Activated CD4-positive, alpha-beta T cell treated with anti-CD3 and anti-CD28 coated beads, Interleukin-2, amount 50 U/mL, for 24 hours (primary cell): Measurements from ENCODE around the gene NOX4.
"Not testable (repeated sequence)": the region's sequence is repeated elsewhere in the genome, so short reads cannot be mapped to it uniquely, and the experiment has no call there.

Source experiments
- DNase-seq, 2 donors: peaks; one replicate each; pipeline ENCODE4 v3.0.0-alpha.2; 2020; ENCODE audit warnings: low read depth in 1 of 2, low spot score in 1 of 2

The NOX4 gene

GRCh38 chr11:89463266-89463780 is 27.9 kb downstream of the NOX4 start:
- DNase-seq: no peak

- DNase-seq: no peak
Measured at GRCh38 chr11:89458716-89459115, 32.5 kb downstream of the NOX4 start.

DNA sequence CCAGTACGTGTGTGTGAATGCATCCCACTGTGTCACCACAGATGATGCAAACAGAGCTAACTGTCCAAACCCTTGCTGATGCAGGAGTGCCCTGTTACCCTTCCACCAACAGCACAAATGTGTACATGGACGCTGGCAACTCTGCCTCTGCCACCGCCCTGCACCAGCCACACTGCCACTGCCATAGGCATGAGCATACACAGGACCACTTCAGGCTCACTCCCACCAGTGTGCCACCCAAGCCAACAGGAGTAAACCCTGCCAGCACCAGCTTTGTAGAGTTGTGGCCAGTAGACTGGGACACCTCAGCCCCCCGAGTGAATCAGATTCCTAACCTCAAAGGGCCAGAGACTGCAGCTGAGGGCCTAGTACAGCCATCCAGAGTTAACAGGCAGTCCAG is 34.0 kb downstream of the NOX4 start:
- DNase-seq: no peak

GRCh38 chr11:89456681-89457080 is 34.5 kb downstream of the NOX4 start:
- no peak for DNase-seq

DNA sequence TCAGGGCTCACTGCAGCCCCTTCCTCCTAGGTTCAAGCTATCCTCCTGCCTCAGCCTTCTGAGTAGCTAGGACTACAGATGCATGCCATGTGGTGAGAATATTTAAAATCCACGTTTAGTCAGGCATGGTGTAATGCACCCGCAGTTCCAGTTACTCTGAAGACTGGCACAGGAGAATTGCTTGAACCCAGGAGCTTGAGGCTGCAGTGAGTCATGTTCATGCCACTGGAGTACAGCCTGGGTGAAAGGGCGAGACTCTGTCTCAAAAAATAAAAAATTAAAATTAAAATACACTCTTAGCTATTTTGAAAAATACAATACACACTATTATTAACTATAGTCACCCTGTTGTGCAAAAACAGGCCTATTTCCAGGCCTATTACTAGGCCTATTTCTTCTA is 38.4 kb downstream of the NOX4 start:
- DNase-seq: no peak

- DNase-seq: no peak
Measured at GRCh38 chr11:89447845-89448244, 43.3 kb downstream of the NOX4 start.

DNA sequence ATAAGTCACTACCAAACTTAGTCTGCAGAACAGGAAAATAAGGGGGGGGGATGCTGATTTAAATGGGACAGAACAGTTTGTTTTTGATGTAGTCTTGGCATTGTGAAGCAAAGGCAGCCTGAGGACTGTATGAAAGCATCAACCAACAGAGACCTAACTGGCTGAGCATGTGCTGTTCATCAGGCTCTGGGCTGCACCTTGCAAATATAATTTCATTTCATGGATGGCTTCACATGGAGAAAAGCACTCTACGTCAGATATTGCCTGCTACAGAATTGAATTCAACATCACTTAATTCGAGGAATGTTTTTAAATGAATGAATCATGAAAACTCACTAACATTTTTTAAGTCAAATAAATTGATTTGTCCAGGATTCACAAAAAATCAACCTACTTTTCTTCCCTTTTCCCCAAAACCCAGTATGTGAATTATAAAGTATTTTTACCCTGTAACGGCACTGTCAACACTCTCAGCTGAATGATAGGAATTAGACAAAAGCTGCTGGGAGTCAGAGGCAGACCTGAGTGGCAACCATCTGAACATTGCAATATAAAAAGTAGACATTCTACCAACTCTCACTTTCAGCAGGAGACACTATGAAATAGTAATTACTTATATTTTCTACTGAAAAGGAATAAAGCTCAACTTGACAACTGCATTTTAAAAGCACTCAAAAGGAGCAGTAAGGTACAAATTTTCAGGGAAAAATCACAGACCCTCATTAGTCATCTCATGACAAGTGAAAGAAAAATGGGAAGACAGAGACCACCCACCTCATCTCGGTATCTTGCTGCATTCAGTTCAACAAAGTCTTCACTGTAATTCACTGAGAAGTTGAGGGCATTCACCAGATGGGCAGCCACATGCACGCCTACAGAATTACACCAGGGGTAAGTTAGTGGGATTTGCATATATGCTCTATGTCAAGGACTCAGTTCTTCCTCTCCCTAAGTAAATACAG is 47.5 kb downstream of the NOX4 start:
- no peak for DNase-seq

- DNase-seq: no peak
Measured at GRCh38 chr11:89442801-89443200, 48.4 kb downstream of the NOX4 start.

DNA sequence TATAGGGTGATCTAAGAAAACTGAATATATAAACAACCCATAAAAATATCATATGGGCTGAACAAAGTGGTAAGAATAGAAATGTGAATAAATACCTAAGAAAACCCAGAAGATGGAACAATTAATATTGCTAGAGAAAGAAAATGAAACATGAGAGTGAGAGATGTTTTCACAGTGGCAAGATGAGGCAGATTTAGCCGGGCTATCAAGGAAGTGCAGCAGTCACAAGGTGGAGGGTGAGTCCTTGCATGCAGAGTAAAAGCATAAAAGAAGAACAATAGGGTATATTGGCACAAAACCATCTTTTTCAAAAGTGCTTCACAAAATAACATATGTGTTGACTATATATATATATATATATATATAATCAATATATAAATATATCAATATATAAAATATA is 49.6 kb downstream of the NOX4 start:
- no peak for DNase-seq

GRCh38 chr11:89437317-89437716 is 53.9 kb downstream of the NOX4 start:
- no peak for DNase-seq

GRCh38 chr11:89436071-89436470 is 55.1 kb downstream of the NOX4 start:
- no peak for DNase-seq

- no peak for DNase-seq
Measured at GRCh38 chr11:89433278-89433677, 57.9 kb downstream of the NOX4 start.

- DNase-seq: not testable (repeated sequence)
Measured at GRCh38 chr11:89432182-89432581, 59.0 kb downstream of the NOX4 start.

- not testable (repeated sequence) for DNase-seq
Measured at GRCh38 chr11:89426501-89426900, 64.7 kb downstream of the NOX4 start.

GRCh38 chr11:89421718-89422117 is 69.5 kb downstream of the NOX4 start:
- no peak for DNase-seq

- DNase-seq: no peak
Measured at GRCh38 chr11:89420981-89421380, 70.2 kb downstream of the NOX4 start.

GRCh38 chr11:89416961-89417360 is 74.2 kb downstream of the NOX4 start:
- DNase-seq: no peak

- DNase-seq: not testable (repeated sequence)
Measured at GRCh38 chr11:89411112-89411511, 80.1 kb downstream of the NOX4 start.

DNA sequence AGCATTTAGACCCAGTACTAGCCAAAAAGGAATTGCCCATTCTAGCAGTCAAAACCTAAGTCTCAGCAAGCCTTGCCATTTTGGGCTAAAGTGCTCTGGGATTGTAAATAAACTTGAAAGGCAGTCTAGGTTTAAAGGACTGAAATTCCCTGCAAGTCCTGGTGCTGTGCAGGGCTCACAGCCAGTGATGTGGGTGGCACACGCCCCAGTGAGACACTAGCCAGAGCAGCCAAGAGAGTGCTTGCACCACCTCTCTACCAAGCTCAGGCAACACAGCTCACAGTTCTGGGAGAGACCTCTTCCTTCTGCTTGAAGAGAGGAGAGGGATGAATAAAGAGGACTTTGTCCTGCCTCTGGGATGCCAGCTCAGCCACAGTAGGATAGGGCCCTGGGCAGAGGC is 80.5 kb downstream of the NOX4 start:
- not testable (repeated sequence) for DNase-seq

DNA sequence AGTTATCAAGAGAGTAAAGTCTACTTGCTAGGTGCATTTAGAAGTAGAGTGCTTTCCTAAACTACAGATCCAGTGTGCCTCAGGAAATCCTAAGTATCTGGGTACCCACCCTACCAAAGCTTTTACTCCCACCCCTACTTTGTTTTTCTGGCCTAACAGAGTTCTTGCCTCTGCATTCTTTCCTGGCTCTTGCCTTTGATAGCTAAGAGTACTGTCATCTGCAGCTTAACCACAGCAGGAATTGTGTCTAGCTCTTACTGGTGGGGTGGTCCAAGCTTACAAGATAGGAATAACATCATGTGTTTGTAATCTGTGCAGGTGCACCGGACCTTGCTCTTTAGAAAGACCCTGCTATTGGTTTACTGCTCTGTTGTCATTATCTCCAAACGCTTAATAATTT is 82.7 kb downstream of the NOX4 start:
- DNase-seq: not testable (repeated sequence)

DNA sequence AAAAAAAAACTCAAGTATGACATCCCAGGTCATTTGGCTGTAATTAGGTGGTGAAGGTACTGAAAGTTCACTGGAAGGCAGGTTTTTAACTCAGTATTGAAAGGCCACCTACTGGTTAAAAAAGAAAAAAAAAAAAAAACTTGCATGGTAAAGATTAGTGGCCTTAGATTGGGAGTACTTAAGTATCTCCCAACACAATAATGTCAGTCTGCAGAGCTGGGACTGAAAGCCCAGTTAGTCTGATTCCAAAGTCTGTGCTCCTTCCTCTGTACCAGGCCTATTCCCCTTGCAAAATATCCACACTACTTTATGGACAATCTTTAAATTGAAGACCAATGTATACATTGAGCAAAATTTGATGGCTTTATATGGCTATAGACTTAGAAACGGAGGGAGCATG is 85.5 kb downstream of the NOX4 start:
- DNase-seq: no peak

DNA sequence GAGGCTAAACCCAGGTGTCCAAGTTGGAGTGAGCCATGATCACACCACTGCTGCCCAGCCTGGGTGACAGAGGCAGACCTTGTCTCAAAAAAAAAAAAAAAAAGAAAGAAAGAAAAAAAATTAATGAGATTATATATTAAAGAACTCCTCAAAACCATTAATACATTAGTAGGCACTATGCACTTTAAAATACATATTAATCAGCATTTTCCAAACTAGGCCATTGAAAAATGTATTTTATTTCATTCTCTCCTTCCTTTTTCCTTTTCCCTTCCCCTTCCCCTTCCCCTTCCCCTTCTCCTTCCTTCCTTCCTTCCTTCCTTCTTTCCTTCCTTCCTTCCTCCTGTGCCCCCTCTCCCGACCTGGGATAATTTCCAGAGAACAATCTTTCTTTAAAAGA is 99.5 kb downstream of the NOX4 start:
- DNase-seq: not testable (repeated sequence)

DNA sequence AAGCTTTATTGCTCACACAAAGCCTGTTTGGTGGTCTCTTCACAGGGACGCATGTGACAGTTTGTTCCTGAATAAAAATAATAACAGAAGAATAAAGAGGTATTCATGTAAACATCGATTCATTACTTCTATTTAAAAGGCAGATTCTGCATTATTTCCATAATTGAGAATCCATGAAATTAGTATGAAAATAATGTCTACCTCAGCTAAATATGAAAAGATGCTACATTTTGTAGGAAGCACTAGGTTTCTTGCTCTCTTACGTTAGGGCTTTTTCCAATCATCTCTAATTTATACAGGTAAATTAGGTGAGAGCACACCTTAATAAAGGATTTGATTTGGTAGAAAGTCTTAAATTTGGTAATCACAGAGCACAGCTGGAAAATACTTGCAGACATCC is 103.7 kb downstream of the NOX4 start:
- not testable (repeated sequence) for DNase-seq
